Measurements from ENCODE around the gene DHX30.
"Not testable (repeated sequence)": the region's sequence is repeated elsewhere in the genome, so short reads cannot be mapped to it uniquely, and the experiment has no call there.

Gene DHX30

GRCh38 chr3:47882338-47882737 is 79.4 kb downstream of the DHX30 start:
- DNase-seq (ENCODE audit: low read depth, low spot score) = no peak
- POLR2A ChIA-PET = interaction anchor here (0.5 kb wide), 1 partner anchor 10 kb away, joined by 5 read pairs; no protein-coding TSS in a partner anchor
- TF ChIP-seq CTCF (IDR thresholded peaks at IDR 0.05; ENCODE audit: insufficient read depth, low read length, missing control alignments) = no peak
- CTCF ChIA-PET = interaction anchor here (0.7 to 3.6 kb wide), 4 partner anchors 9 to 276 kb away, joined by 3 to 11 read pairs (median 4); no protein-coding TSS in a partner anchor
- no peak overlapping the region for H3K4me3 ChIP-seq (ENCODE audit: low read depth, low read length)

GRCh38 chr3:47884603-47885002 is 81.7 kb downstream of the DHX30 start:
- ChIA-PET POLR2A (no interaction called here), CTCF (no interaction called here)
- no peak overlapping the region for H3K4me3 ChIP-seq (ENCODE audit: low read depth, low read length)
- DNase-seq (ENCODE audit: low read depth, low spot score) = no peak
- no peak for TF ChIP-seq CTCF (IDR thresholded peaks at IDR 0.05; ENCODE audit: insufficient read depth, low read length, missing control alignments)

GRCh38 chr3:47885168-47885567 is 82.2 kb downstream of the DHX30 start:
- TF ChIP-seq CTCF (IDR thresholded peaks at IDR 0.05; ENCODE audit: insufficient read depth, low read length, missing control alignments) = no peak
- no peak overlapping the region for H3K4me3 ChIP-seq (ENCODE audit: low read depth, low read length)
- POLR2A ChIA-PET = no interaction called here
- CTCF ChIA-PET = no interaction called here
- no peak for DNase-seq (ENCODE audit: low read depth, low spot score)

DNA sequence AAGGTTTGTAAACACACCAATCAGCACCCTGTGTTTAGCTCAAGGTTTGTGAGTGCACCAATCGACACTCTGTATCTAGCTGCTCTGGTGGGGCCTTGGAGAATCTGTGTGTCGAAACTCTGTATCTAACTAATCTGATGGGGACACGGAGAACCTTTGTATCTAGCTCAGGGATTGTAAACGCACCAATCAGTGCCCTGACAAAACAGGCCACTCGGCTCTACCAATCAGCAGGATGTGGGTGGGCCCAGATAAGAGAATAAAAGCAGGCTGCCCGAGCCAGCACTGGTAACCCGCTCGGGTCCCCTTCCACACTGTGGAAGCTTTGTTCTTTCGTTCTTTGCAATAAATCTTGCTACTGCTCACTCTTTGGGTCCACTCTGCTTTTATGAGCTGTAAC is 85.1 kb downstream of the DHX30 start:
- H3K4me3 ChIP-seq (ENCODE audit: low read depth, low read length); POLR2A ChIA-PET; DNase-seq (ENCODE audit: low read depth, low spot score): not testable (repeated sequence)
- CTCF ChIA-PET = interaction anchor here (1.5 kb wide), 1 partner anchor 263 kb away, joined by 3 read pairs; no protein-coding TSS in a partner anchor

GRCh38 chr3:47888986-47889757 is 86.2 kb downstream of the DHX30 start:
- no peak for TF ChIP-seq CTCF (IDR thresholded peaks at IDR 0.05; ENCODE audit: insufficient read depth, low read length, missing control alignments)
- ChIA-PET POLR2A (no interaction called here), CTCF (interaction anchor here (0.8 to 1.5 kb wide), 3 partner anchors 13 to 262 kb away, joined by 3 to 4 read pairs (median 3); no protein-coding TSS in a partner anchor)
- DNase-seq (ENCODE audit: low read depth, low spot score) = no peak
- no peak overlapping the region for H3K4me3 ChIP-seq (ENCODE audit: low read depth, low read length)

- no peak overlapping the region for H3K4me3 ChIP-seq (ENCODE audit: low read depth, low read length)
- CTCF ChIA-PET = interaction anchor here (0.8 to 1.8 kb wide), 5 partner anchors 11 to 99 kb away, joined by 3 to 7 read pairs (median 4); no protein-coding TSS in a partner anchor
- no peak for TF ChIP-seq CTCF (IDR thresholded peaks at IDR 0.05; ENCODE audit: insufficient read depth, low read length, missing control alignments)
- no peak for DNase-seq (ENCODE audit: low read depth, low spot score)
- POLR2A ChIA-PET = no interaction called here
Observed at GRCh38 chr3:47890126-47890827, 87.3 kb downstream of the DHX30 start.
